Transverse colon (tissue), 3 donors: ENCODE data around the gene ORAI3.

Experiments used
- EP300 ChIP-seq: sonication (generic); formaldehyde crosslinking; IDR thresholded peaks from one replicate; pipeline ENCODE4 v1.6.1; 2017; ENCODE audit warnings: antibody characterized with exemption, low read depth
- POLR2AphosphoS5 ChIP-seq, 3 donors: sonication (generic); formaldehyde crosslinking; IDR thresholded peaks; one replicate each; pipeline ENCODE4 v1.6.1; 2016; ENCODE audit warnings: antibody characterized with exemption in 3 of 3

DNA sequence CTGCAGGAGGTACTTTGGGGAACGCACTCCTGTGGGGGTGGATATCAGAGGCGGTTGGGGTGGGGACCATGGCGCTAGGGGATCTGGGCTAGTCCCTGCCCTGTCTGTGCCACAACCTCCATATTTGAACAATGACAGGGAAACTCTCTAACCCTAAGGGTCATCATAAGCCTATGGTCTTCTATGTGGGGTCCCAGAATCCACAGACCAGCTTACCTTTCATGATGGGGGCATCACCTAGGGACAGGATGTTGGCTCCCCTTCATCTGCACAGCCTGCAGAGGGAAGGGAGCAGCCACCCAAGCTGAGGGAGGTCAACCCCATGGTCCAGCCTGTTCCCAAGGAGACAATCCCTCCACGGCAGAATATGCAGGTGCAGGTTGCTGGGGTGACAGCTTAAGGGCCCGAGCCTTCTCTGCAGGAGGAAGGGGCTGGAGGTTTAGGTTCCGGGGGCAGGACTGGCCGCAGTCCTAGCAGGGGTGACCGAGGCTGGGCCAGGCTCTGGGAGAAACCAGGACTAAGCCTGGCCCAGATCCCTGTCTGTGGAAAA lies 1.7 kb downstream of the ORAI3 start:
- no peak for TF ChIP-seq EP300
- no peak for TF ChIP-seq POLR2AphosphoS5 (IDR thresholded peaks at IDR 0.05)
